Measurements from ENCODE around the gene ME1. TPM values are rescaled to one million over a fixed set of nuclear protein-coding genes. Genes with fewer than 3 reads are reported as not detected.
"Not testable (repeated sequence)": the region's sequence is repeated elsewhere in the genome, so short reads cannot be mapped to it uniquely, and the experiment has no call there.

The ME1 gene
- total RNA-seq, 1 donor from 2014 or later, result 2.6 TPM

- H3K4me3 ChIP-seq (ENCODE audit: low read length in 3 of 3), result no peak overlapping the region
- H3K27me3 ChIP-seq (ENCODE audit: control insufficient read depth in 3 of 3, insufficient read depth in 3 of 3, low read length in 3 of 3), result no peaks in the 10 kb centered on the region
- H3K9ac ChIP-seq (ENCODE audit: low read depth in 1 of 3, low read length in 3 of 3), result no peak overlapping the region
- no peaks in the 10 kb centered on the region for H3K9me3 ChIP-seq (ENCODE audit: control insufficient read depth in 3 of 3, low read length in 3 of 3)
- H3K36me3 ChIP-seq (ENCODE audit: control insufficient read depth in 3 of 3, insufficient read depth in 3 of 3, low read length in 3 of 3), result no peaks in the 10 kb centered on the region
- H3K27ac ChIP-seq (ENCODE audit: low read depth, low read length), result no peak overlapping the region
- H3K4me1 ChIP-seq (ENCODE audit: control insufficient read depth in 3 of 3, insufficient read depth in 3 of 3, low read length in 3 of 3), result peaks cover 7 to 11% (median 9%) of the 10 kb centered on the region in 3 donors
These were observed 62.3 kb downstream of the ME1 start for GRCh38 chr6:83368577-83368976.

DNA sequence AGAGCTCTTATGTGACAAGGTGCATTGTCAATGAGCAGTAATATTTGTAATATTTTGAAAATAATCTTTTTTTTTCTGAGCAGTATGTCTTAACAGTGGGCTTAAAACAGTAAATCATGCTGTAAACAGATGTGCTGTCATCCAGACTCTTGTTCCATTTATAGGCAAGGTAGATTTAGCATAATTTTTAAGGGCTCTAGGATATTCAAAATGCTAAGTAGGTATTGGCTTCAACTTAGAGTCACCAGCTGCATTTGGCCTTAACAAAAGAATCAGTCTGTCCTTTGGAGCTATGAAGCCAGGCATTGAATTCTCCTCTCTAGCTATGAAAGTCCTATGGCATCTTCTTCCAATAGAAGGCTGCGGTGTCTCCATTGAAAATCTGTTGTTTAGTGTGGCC lies 63.7 kb downstream of the ME1 start:
- no peak overlapping the region for H3K4me3 ChIP-seq (ENCODE audit: low read length in 3 of 3)
- no peaks in the 10 kb centered on the region for H3K36me3 ChIP-seq (ENCODE audit: control insufficient read depth in 3 of 3, insufficient read depth in 3 of 3, low read length in 3 of 3)
- H3K27ac ChIP-seq (ENCODE audit: low read depth, low read length), result no peak overlapping the region
- no peak overlapping the region for H3K9ac ChIP-seq (ENCODE audit: low read depth in 1 of 3, low read length in 3 of 3)
- no peaks in the 10 kb centered on the region for H3K9me3 ChIP-seq (ENCODE audit: control insufficient read depth in 3 of 3, low read length in 3 of 3)
- H3K27me3 ChIP-seq (ENCODE audit: control insufficient read depth in 3 of 3, insufficient read depth in 3 of 3, low read length in 3 of 3), result no peaks in the 10 kb centered on the region
- peaks cover 7 to 11% (median 9%) of the 10 kb centered on the region in 3 donors for H3K4me1 ChIP-seq (ENCODE audit: control insufficient read depth in 3 of 3, insufficient read depth in 3 of 3, low read length in 3 of 3)

GRCh38 chr6:83365931-83366330 lies 64.9 kb downstream of the ME1 start:
- no peaks in the 10 kb centered on the region for H3K27me3 ChIP-seq (ENCODE audit: control insufficient read depth in 3 of 3, insufficient read depth in 3 of 3, low read length in 3 of 3)
- H3K4me3 ChIP-seq (ENCODE audit: low read length in 3 of 3), result no peak overlapping the region
- no peak overlapping the region for H3K9ac ChIP-seq (ENCODE audit: low read depth in 1 of 3, low read length in 3 of 3)
- no peak overlapping the region for H3K27ac ChIP-seq (ENCODE audit: low read depth, low read length)
- no peaks in the 10 kb centered on the region for H3K9me3 ChIP-seq (ENCODE audit: control insufficient read depth in 3 of 3, low read length in 3 of 3)
- H3K36me3 ChIP-seq (ENCODE audit: control insufficient read depth in 3 of 3, insufficient read depth in 3 of 3, low read length in 3 of 3), result no peaks in the 10 kb centered on the region
- peaks cover 7 to 11% (median 9%) of the 10 kb centered on the region in 3 donors for H3K4me1 ChIP-seq (ENCODE audit: control insufficient read depth in 3 of 3, insufficient read depth in 3 of 3, low read length in 3 of 3)

DNA sequence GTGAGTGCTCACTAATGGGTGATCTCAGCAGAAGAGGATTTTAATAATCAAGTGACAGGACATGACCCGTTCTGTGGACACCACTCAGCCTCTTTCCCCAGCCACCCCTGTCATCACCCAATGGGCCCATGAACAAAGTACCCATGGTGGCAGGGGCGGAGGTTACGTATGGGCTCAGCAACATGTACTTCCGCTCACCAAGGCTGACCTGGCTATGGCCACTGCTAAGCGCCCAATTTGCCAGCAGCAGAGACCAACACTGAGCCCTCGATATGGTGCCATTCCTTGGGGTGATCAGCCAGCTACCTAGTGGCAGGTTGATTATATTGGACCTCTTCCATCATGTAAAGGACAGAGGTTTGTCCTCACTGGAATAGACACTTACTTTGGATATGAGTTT lies 68.5 kb downstream of the ME1 start:
- H3K4me1 ChIP-seq (ENCODE audit: control insufficient read depth in 3 of 3, insufficient read depth in 3 of 3, low read length in 3 of 3), result peaks cover 7 to 11% (median 9%) of the 10 kb centered on the region in 3 donors
- not testable (repeated sequence) for H3K9ac ChIP-seq (ENCODE audit: low read depth in 1 of 3, low read length in 3 of 3); H3K4me3 ChIP-seq (ENCODE audit: low read length in 3 of 3); H3K9me3 ChIP-seq (ENCODE audit: control insufficient read depth in 3 of 3, low read length in 3 of 3); H3K36me3 ChIP-seq (ENCODE audit: control insufficient read depth in 3 of 3, insufficient read depth in 3 of 3, low read length in 3 of 3); H3K27me3 ChIP-seq (ENCODE audit: control insufficient read depth in 3 of 3, insufficient read depth in 3 of 3, low read length in 3 of 3); H3K27ac ChIP-seq (ENCODE audit: low read depth, low read length)

- Histone ChIP-seq H3K9ac (ENCODE audit: low read depth in 1 of 3, low read length in 3 of 3) (no peak overlapping the region), H3K4me3 (ENCODE audit: low read length in 3 of 3) (no peak overlapping the region), H3K4me1 (ENCODE audit: control insufficient read depth in 3 of 3, insufficient read depth in 3 of 3, low read length in 3 of 3) (no peaks in the 10 kb centered on the region), H3K9me3 (ENCODE audit: control insufficient read depth in 3 of 3, low read length in 3 of 3) (peaks cover 0 to 2% (median 0%) of the 10 kb centered on the region in 3 donors), H3K27me3 (ENCODE audit: control insufficient read depth in 3 of 3, insufficient read depth in 3 of 3, low read length in 3 of 3) (no peaks in the 10 kb centered on the region), H3K27ac (ENCODE audit: low read depth, low read length) (no peak overlapping the region), H3K36me3 (ENCODE audit: control insufficient read depth in 3 of 3, insufficient read depth in 3 of 3, low read length in 3 of 3) (peaks cover 0 to 3% (median 0%) of the 10 kb centered on the region in 3 donors)
These were observed 71.2 kb downstream of the ME1 start for GRCh38 chr6:83359638-83360037.

DNA sequence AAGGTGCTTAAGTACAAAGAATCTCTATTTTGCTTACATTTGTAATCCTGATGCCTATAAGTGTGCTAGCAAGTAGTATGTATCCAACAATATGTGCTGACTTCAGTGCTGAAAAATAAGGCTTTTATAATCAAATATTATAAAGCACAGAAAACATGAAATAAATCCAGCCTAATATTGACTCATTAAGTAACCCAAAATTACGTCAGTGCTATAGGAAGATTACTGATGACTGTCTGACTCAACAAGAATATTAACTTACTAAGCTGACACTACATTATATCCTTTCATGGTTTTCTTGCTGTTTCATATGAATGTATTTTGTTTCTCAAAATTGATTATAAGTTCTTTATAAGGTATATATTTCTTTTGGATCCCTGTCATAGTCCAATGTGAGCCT lies 76.1 kb downstream of the ME1 start:
- H3K9ac ChIP-seq (ENCODE audit: low read depth in 1 of 3, low read length in 3 of 3), result no peak overlapping the region
- no peaks in the 10 kb centered on the region for H3K27me3 ChIP-seq (ENCODE audit: control insufficient read depth in 3 of 3, insufficient read depth in 3 of 3, low read length in 3 of 3)
- peaks cover 0 to under 1% (median 0%) of the 10 kb centered on the region in 3 donors for H3K9me3 ChIP-seq (ENCODE audit: control insufficient read depth in 3 of 3, low read length in 3 of 3)
- H3K4me3 ChIP-seq (ENCODE audit: low read length in 3 of 3), result no peak overlapping the region
- H3K4me1 ChIP-seq (ENCODE audit: control insufficient read depth in 3 of 3, insufficient read depth in 3 of 3, low read length in 3 of 3), result no peaks in the 10 kb centered on the region
- peaks cover 0 to 3% (median 0%) of the 10 kb centered on the region in 3 donors for H3K36me3 ChIP-seq (ENCODE audit: control insufficient read depth in 3 of 3, insufficient read depth in 3 of 3, low read length in 3 of 3)
- no peak overlapping the region for H3K27ac ChIP-seq (ENCODE audit: low read depth, low read length)

- Histone ChIP-seq H3K9ac (ENCODE audit: low read depth in 1 of 3, low read length in 3 of 3) (no peak overlapping the region), H3K4me3 (ENCODE audit: low read length in 3 of 3) (no peak overlapping the region), H3K27ac (ENCODE audit: low read depth, low read length) (no peak overlapping the region), H3K4me1 (ENCODE audit: control insufficient read depth in 3 of 3, insufficient read depth in 3 of 3, low read length in 3 of 3) (no peaks in the 10 kb centered on the region), H3K36me3 (ENCODE audit: control insufficient read depth in 3 of 3, insufficient read depth in 3 of 3, low read length in 3 of 3) (peaks cover 0 to 3% (median 0%) of the 10 kb centered on the region in 3 donors), H3K27me3 (ENCODE audit: control insufficient read depth in 3 of 3, insufficient read depth in 3 of 3, low read length in 3 of 3) (no peaks in the 10 kb centered on the region), H3K9me3 (ENCODE audit: control insufficient read depth in 3 of 3, low read length in 3 of 3) (no peaks in the 10 kb centered on the region)
These were observed 78.3 kb downstream of the ME1 start for GRCh38 chr6:83352424-83353061.

DNA sequence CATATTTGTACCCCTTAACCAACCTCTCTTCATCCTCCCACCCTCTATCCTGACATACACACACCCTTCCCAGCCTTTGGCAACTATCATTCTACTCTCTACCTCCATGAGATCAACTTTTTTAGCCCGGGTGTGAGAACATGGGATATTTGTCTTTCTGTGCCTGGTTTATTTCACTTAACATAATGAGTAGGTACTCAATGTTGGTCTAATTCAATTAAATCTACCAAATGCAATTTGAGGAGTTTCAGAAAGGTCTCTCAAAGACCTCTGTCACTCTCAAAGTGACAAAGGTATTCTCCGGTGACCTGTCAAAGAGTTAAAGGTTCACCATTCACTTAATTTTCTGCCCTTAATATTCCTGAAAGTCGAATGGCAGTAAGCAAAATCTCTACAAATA lies 87.7 kb downstream of the ME1 start:
- no peaks in the 10 kb centered on the region for H3K4me1 ChIP-seq (ENCODE audit: control insufficient read depth in 3 of 3, insufficient read depth in 3 of 3, low read length in 3 of 3)
- no peak overlapping the region for H3K4me3 ChIP-seq (ENCODE audit: low read length in 3 of 3)
- no peaks in the 10 kb centered on the region for H3K9me3 ChIP-seq (ENCODE audit: control insufficient read depth in 3 of 3, low read length in 3 of 3)
- no peak overlapping the region for H3K27ac ChIP-seq (ENCODE audit: low read depth, low read length)
- peaks cover 0 to 3% (median 0%) of the 10 kb centered on the region in 3 donors for H3K36me3 ChIP-seq (ENCODE audit: control insufficient read depth in 3 of 3, insufficient read depth in 3 of 3, low read length in 3 of 3)
- no peak overlapping the region for H3K9ac ChIP-seq (ENCODE audit: low read depth in 1 of 3, low read length in 3 of 3)
- H3K27me3 ChIP-seq (ENCODE audit: control insufficient read depth in 3 of 3, insufficient read depth in 3 of 3, low read length in 3 of 3), result no peaks in the 10 kb centered on the region

GRCh38 chr6:83341765-83342164 lies 89.1 kb downstream of the ME1 start:
- Histone ChIP-seq H3K36me3 (ENCODE audit: control insufficient read depth in 3 of 3, insufficient read depth in 3 of 3, low read length in 3 of 3) (peaks cover 0 to 3% (median 0%) of the 10 kb centered on the region in 3 donors), H3K9ac (ENCODE audit: low read depth in 1 of 3, low read length in 3 of 3) (no peak overlapping the region), H3K9me3 (ENCODE audit: control insufficient read depth in 3 of 3, low read length in 3 of 3) (no peaks in the 10 kb centered on the region), H3K27me3 (ENCODE audit: control insufficient read depth in 3 of 3, insufficient read depth in 3 of 3, low read length in 3 of 3) (no peaks in the 10 kb centered on the region), H3K4me3 (ENCODE audit: low read length in 3 of 3) (no peak overlapping the region), H3K27ac (ENCODE audit: low read depth, low read length) (no peak overlapping the region), H3K4me1 (ENCODE audit: control insufficient read depth in 3 of 3, insufficient read depth in 3 of 3, low read length in 3 of 3) (no peaks in the 10 kb centered on the region)

DNA sequence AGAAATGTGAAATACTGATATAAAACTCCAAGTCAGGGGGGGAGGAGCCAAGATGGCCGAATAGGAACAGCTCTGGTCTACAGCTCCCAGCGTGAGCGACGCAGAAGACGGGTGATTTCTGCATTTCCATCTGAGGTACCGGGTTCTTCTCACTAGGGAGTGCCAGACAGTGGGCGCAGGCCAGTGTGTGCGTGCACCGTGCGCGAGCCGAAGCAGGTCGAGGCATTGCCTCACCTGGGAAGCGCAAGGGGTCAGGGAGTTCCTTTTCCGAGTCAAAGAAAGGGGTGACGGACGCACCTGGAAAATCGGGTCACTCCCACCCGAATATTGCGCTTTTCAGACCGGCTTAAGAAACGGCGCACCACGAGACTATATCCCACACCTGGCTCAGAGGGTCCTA lies 96.9 kb downstream of the ME1 start:
- H3K4me3 ChIP-seq (ENCODE audit: low read length in 3 of 3); H3K4me1 ChIP-seq (ENCODE audit: control insufficient read depth in 3 of 3, insufficient read depth in 3 of 3, low read length in 3 of 3); H3K36me3 ChIP-seq (ENCODE audit: control insufficient read depth in 3 of 3, insufficient read depth in 3 of 3, low read length in 3 of 3); H3K9me3 ChIP-seq (ENCODE audit: control insufficient read depth in 3 of 3, low read length in 3 of 3); H3K27me3 ChIP-seq (ENCODE audit: control insufficient read depth in 3 of 3, insufficient read depth in 3 of 3, low read length in 3 of 3); H3K27ac ChIP-seq (ENCODE audit: low read depth, low read length); H3K9ac ChIP-seq (ENCODE audit: low read depth in 1 of 3, low read length in 3 of 3): not testable (repeated sequence)
